BLaER1 (cell line): ENCODE data around the gene EIF5.

Experiments used
- H3K27ac ChIP-seq: shearing (Covaris generic); formaldehyde crosslinking; 2 replicates; pipeline ENCODE4 v1.8.1; 2022
- H3K27me3 ChIP-seq: shearing (Covaris generic); formaldehyde crosslinking; 2 replicates; pipeline ENCODE4 v1.8.1; 2022
- H3K36me3 ChIP-seq: shearing (Covaris generic); formaldehyde crosslinking; 2 replicates; pipeline ENCODE4 v1.8.1; 2022
- H3K4me1 ChIP-seq: shearing (Covaris generic); formaldehyde crosslinking; 2 replicates; pipeline ENCODE4 v1.8.1; 2022
- H3K4me2 ChIP-seq: shearing (Covaris generic); formaldehyde crosslinking; 2 replicates; pipeline ENCODE4 v1.8.1; 2022
- H3K4me3 ChIP-seq: shearing (Covaris generic); formaldehyde crosslinking; 2 replicates; pipeline ENCODE4 v1.8.1; 2022
- H3K9ac ChIP-seq: shearing (Covaris generic); formaldehyde crosslinking; 2 replicates; pipeline ENCODE4 v1.8.1; 2022
- H3K9me3 ChIP-seq: shearing (Covaris generic); formaldehyde crosslinking; 2 replicates; pipeline ENCODE4 v1.8.1; 2022
- H4K20me1 ChIP-seq: shearing (Covaris generic); formaldehyde crosslinking; 2 replicates; pipeline ENCODE4 v1.8.1; 2022
- Cebpa-rat ChIP-seq: shearing (Covaris generic); IDR thresholded peaks from 2 replicates; pipeline ENCODE4 v1.8.1; 2022

Gene EIF5

DNA sequence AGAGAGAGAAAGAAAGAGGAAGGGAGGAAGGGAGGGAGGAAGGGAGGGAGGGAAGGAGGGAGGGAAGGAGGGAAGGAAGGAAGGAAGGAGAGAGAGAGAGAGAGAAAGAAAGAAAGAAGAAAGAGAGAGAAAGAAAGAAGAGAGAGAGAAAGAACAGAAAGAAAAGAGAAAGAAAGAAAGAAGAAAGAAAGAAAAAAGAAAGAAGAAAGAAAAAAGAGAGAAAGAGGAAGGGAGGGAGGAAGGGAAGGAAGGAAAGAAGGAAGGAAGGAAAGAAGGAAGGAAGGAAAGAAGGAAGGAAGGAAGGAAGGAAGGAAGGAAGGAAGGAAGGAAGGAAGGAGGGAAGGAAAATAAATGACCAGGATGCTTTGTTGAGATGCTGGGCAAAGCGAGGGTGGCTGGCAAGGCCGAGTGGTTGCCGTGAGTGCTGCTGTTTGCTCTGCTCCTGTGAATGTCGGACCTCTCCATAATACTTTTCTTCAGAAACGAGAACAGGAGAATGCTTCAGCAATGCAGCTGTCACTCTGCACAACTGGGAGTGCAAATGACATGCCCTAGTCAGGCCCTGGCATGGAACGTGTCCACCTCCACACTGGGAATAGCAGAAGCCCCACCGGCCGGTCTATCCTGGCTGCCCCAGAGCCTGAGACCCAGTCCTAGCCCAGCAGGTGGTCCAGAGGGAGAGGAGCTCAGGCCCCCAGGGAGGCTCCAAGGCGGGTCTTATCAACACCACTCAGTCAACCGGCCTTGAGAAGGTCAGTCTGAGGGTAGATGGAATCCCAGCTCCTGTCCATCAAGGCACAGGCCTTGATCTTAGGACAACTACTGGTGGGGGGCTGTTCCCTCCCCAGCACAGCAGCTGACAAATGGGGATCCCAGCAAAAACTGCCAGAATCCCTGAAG lies 25.1 kb upstream of the EIF5 start:
- no peak overlapping the region for H3K4me3 ChIP-seq
- H3K4me1 ChIP-seq: peaks cover 6% of the 10 kb centered on the region
- H3K4me2 ChIP-seq: no peak overlapping the region
- peaks cover 21% of the 10 kb centered on the region for H3K9me3 ChIP-seq
- H4K20me1 ChIP-seq: no peaks in the 10 kb centered on the region
- H3K27me3 ChIP-seq: no peaks in the 10 kb centered on the region
- no peak overlapping the region for H3K9ac ChIP-seq
- no peaks in the 10 kb centered on the region for H3K36me3 ChIP-seq
- no peak overlapping the region for H3K27ac ChIP-seq
- TF ChIP-seq Cebpa-rat: no peak

DNA sequence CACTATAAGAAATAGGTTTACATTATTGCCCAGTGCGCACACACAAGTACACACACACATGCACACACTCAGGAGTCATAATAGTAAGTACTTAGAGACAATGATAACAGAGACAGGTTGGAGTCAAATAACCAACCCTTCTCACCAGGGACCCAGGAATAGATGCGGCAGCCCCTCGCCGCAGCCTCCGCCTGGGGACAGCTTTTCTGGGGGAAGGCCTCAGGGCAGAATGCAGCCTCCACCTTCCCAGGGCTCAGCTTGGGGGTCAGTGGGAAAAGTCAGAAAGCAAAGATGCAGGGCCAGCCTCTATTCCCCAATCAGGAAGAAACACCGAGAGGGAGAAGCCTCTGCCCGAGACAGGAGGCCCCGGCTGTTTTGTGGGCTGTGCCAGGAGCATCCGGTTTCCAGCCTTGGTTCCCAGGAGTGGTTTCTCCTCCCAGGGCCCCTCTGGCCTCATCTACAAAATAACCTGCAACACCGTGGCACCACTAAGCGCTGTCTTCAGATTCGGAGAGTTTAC lies 23.4 kb upstream of the EIF5 start:
- no peaks in the 10 kb centered on the region for H3K36me3 ChIP-seq
- H3K27me3 ChIP-seq: no peaks in the 10 kb centered on the region
- H3K4me3 ChIP-seq: no peak overlapping the region
- H3K4me2 ChIP-seq: no peak overlapping the region
- H3K9ac ChIP-seq: no peak overlapping the region
- peaks cover 20% of the 10 kb centered on the region for H3K4me1 ChIP-seq
- H4K20me1 ChIP-seq: no peaks in the 10 kb centered on the region
- no peak overlapping the region for H3K27ac ChIP-seq
- no peak for TF ChIP-seq Cebpa-rat
- H3K9me3 ChIP-seq: peaks cover 19% of the 10 kb centered on the region

- H3K27ac ChIP-seq: no peak overlapping the region
- TF ChIP-seq Cebpa-rat: no peak
- H3K4me3 ChIP-seq: no peak overlapping the region
- peaks cover 12% of the 10 kb centered on the region for H3K9me3 ChIP-seq
- H3K27me3 ChIP-seq: no peaks in the 10 kb centered on the region
- H3K4me2 ChIP-seq: no peak overlapping the region
- H3K9ac ChIP-seq: no peak overlapping the region
- peaks cover 27% of the 10 kb centered on the region for H3K4me1 ChIP-seq
- no peaks in the 10 kb centered on the region for H3K36me3 ChIP-seq
- no peaks in the 10 kb centered on the region for H4K20me1 ChIP-seq
Observed at GRCh38 chr14:103311171-103311997, 22.7 kb upstream of the EIF5 start.

GRCh38 chr14:103312006-103312635 lies 21.9 kb upstream of the EIF5 start:
- Histone ChIP-seq H3K9me3 (peaks cover 5% of the 10 kb centered on the region), H3K27ac (no peak overlapping the region), H3K9ac (no peak overlapping the region), H3K36me3 (no peaks in the 10 kb centered on the region), H3K4me1 (peaks cover 34% of the 10 kb centered on the region), H3K4me3 (no peak overlapping the region), H4K20me1 (no peaks in the 10 kb centered on the region), H3K27me3 (no peaks in the 10 kb centered on the region), H3K4me2 (no peak overlapping the region)
- TF ChIP-seq Cebpa-rat: no peak

- no peak overlapping the region for H3K27ac ChIP-seq
- H3K4me1 ChIP-seq: peaks cover 50% of the 10 kb centered on the region
Observed at GRCh38 chr14:103313704-103314103, 20.3 kb upstream of the EIF5 start.

GRCh38 chr14:103314496-103315277 lies 19.4 kb upstream of the EIF5 start:
- H3K27me3 ChIP-seq: no peaks in the 10 kb centered on the region
- peak overlapping the region; percentile 38; the same call in 1 of the 2 replicates for H3K27ac ChIP-seq
- H3K36me3 ChIP-seq: no peaks in the 10 kb centered on the region
- peak overlapping the region; percentile 72 for H3K4me2 ChIP-seq
- peaks cover 54% of the 10 kb centered on the region for H3K4me1 ChIP-seq
- no peak overlapping the region for H3K9ac ChIP-seq
- no peak overlapping the region for H3K4me3 ChIP-seq
- H4K20me1 ChIP-seq: no peaks in the 10 kb centered on the region
- no peaks in the 10 kb centered on the region for H3K9me3 ChIP-seq
- TF ChIP-seq Cebpa-rat: no peak

More at GRCh38 chr14:103313704-103314103, 20.3 kb upstream of the EIF5 start:
- no peak for TF ChIP-seq Cebpa-rat
- Histone ChIP-seq H3K36me3 (no peaks in the 10 kb centered on the region), H3K4me3 (no peak overlapping the region), H3K9ac (no peak overlapping the region), H3K4me2 (no peak overlapping the region), H3K9me3 (no peaks in the 10 kb centered on the region), H3K27me3 (no peaks in the 10 kb centered on the region), H4K20me1 (no peaks in the 10 kb centered on the region)

DNA sequence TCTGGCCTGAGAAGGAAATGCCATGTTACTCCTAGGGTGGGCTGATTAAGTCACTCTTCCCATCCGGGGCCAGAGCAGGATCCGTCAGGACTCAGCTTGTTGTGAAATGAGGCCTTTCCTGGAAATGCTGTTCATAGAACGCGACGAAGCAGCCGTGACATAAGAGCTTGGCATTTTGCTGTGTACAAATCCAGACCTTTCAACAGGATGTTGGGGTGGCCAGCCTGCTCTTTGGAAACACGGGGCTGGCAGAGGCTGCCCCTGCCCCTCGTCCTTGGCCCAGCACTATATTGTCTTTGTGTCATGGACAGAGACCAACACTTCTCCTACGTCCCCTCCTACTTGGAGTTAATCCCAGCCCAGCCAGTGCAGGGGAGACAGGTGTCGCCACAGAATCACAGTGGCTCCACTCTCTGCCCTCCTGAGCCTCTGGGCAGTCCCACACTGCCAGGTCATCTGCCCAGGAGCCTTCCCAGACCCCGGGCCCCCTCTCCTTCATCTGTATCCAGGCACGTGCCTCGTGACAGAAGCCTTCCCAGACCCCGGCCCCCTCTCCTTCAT lies 18.6 kb upstream of the EIF5 start:
- H3K4me2 ChIP-seq: peak overlapping the region; percentile 72
- no peaks in the 10 kb centered on the region for H3K36me3 ChIP-seq
- peaks cover 58% of the 10 kb centered on the region for H3K4me1 ChIP-seq
- no peaks in the 10 kb centered on the region for H3K9me3 ChIP-seq
- no peak overlapping the region for H3K4me3 ChIP-seq
- 0 out of 2 replicates have a peak overlapping the region, but pooled peaks have one; percentile 38 for H3K9ac ChIP-seq
- TF ChIP-seq Cebpa-rat: no peak
- H4K20me1 ChIP-seq: no peaks in the 10 kb centered on the region
- H3K27me3 ChIP-seq: no peaks in the 10 kb centered on the region
- peak overlapping the region; percentile 76 for H3K27ac ChIP-seq

- no peaks in the 10 kb centered on the region for H4K20me1 ChIP-seq
- H3K9me3 ChIP-seq: no peaks in the 10 kb centered on the region
- no peak overlapping the region for H3K4me3 ChIP-seq
- peaks cover 58% of the 10 kb centered on the region for H3K4me1 ChIP-seq
- 0 out of 2 replicates have a peak overlapping the region, but pooled peaks have one; percentile 38 for H3K9ac ChIP-seq
- no peak for TF ChIP-seq Cebpa-rat
- peak overlapping the region; percentile 72 for H3K4me2 ChIP-seq
- no peaks in the 10 kb centered on the region for H3K27me3 ChIP-seq
- H3K36me3 ChIP-seq: no peaks in the 10 kb centered on the region
- peak overlapping the region; percentile 76 for H3K27ac ChIP-seq
Observed at GRCh38 chr14:103315941-103316340, 18.1 kb upstream of the EIF5 start.
